Measurements from ENCODE around the gene MRNIP. TPM values are rescaled to one million over a fixed set of nuclear protein-coding genes. Genes with fewer than 3 reads are reported as not detected.

MRNIP gene
- total RNA-seq, 3 donors from 2014 or later (not counting 1 experiment from before 2014, with no cell fraction given): 19.7 to 40.2 (median 25.4) TPM

DNA sequence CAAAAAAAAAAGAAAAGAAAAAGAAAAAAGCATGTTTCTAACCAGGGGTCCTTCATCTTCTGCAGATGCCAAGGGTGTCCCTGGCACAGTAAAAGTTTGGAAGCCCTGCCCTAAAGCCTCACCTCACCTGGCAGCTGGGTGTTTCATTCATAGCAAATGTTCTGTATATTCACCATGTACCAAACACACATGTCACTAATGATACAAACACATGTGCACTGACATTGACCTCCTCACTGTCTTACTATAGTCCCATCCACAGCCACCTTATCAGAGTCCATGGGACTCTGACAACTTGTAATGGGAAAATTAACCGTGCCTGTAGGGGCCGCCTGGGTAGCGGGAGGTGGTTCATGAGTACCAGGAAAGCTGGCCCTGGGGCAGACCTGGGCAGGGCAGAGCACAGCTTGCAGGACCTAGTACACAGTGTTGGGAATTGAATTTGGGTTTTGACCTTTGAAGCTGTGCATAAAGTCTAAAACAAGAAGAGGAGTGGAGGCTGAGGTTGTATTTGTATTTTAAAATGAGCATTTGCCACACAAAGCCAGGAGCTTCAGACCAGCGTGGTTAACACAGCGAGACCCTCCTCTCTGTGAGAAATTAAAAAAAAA, 45.5 kb downstream of the MRNIP start:
- Mint-ChIP-seq H3K4me3 (no peak overlapping the region), H3K36me3 (no peaks in the 10 kb centered on the region), H3K4me1 (peaks cover 0 to 3% of the 10 kb centered on the region in 2 donors), H3K9me3 (no peaks in the 10 kb centered on the region), H3K27ac (no peak overlapping the region), H3K27me3 (ENCODE audit: low read depth in 2 of 2) (peaks cover 0 to 3% of the 10 kb centered on the region in 2 donors)
- TF ChIP-seq, protein P1, sequence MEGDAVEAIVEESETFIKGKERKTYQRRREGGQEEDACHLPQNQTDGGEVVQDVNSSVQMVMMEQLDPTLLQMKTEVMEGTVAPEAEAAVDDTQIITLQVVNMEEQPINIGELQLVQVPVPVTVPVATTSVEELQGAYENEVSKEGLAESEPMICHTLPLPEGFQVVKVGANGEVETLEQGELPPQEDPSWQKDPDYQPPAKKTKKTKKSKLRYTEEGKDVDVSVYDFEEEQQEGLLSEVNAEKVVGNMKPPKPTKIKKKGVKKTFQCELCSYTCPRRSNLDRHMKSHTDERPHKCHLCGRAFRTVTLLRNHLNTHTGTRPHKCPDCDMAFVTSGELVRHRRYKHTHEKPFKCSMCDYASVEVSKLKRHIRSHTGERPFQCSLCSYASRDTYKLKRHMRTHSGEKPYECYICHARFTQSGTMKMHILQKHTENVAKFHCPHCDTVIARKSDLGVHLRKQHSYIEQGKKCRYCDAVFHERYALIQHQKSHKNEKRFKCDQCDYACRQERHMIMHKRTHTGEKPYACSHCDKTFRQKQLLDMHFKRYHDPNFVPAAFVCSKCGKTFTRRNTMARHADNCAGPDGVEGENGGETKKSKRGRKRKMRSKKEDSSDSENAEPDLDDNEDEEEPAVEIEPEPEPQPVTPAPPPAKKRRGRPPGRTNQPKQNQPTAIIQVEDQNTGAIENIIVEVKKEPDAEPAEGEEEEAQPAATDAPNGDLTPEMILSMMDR (IDR thresholded peaks at IDR 0.05): no peak
- WGBS (ENCODE audit: insufficient coverage): 100% methylated on average over 5 of the region's 5 CpGs
- H3K27ac ChIP-seq (ENCODE audit: low read length): no peak overlapping the region
- H3K36me3 ChIP-seq (ENCODE audit: control insufficient read depth, insufficient read depth, low read length): no peaks in the 10 kb centered on the region
- no peak overlapping the region for H3K4me3 ChIP-seq (ENCODE audit: low read length)
- H3K4me1 ChIP-seq (ENCODE audit: control insufficient read depth, insufficient read depth, low read length): peaks cover 18% of the 10 kb centered on the region
- no peaks in the 10 kb centered on the region for H3K27me3 ChIP-seq (ENCODE audit: control insufficient read depth, insufficient read depth, low read length)
- intact Hi-C loops (cut with micrococcal nuclease): no loop called here
- no peak for ATAC-seq
- no peaks in the 10 kb centered on the region for H3K9me3 ChIP-seq (ENCODE audit: control insufficient read depth, insufficient read depth, low read length)
- DNase-seq: no peak

GRCh38 chr5:179812135-179812825, 46.3 kb downstream of the MRNIP start:
- peaks cover 16% of the 10 kb centered on the region for H3K4me1 ChIP-seq (ENCODE audit: control insufficient read depth, insufficient read depth, low read length)
- no peaks in the 10 kb centered on the region for H3K9me3 Mint-ChIP-seq
- H3K9me3 ChIP-seq (ENCODE audit: control insufficient read depth, insufficient read depth, low read length): no peaks in the 10 kb centered on the region
- no peak overlapping the region for H3K4me3 Mint-ChIP-seq
- H3K27me3 ChIP-seq (ENCODE audit: control insufficient read depth, insufficient read depth, low read length): no peaks in the 10 kb centered on the region
- WGBS (ENCODE audit: insufficient coverage): 97% methylated on average over 27 of the region's 27 CpGs
- no peak overlapping the region for H3K27ac Mint-ChIP-seq
- TF ChIP-seq, protein P1 (IDR thresholded peaks at IDR 0.05): no peak
- no peak overlapping the region for H3K4me3 ChIP-seq (ENCODE audit: low read length)
- DNase-seq: no peak
- no peak for ATAC-seq
- no peaks in the 10 kb centered on the region for H3K36me3 Mint-ChIP-seq
- peaks cover 0 to 3% of the 10 kb centered on the region in 2 donors for H3K27me3 Mint-ChIP-seq (ENCODE audit: low read depth in 2 of 2)
- no peak overlapping the region for H3K27ac ChIP-seq (ENCODE audit: low read length)
- intact Hi-C loops (cut with micrococcal nuclease): no loop called here
- no peaks in the 10 kb centered on the region for H3K4me1 Mint-ChIP-seq
- no peaks in the 10 kb centered on the region for H3K36me3 ChIP-seq (ENCODE audit: control insufficient read depth, insufficient read depth, low read length)

DNA sequence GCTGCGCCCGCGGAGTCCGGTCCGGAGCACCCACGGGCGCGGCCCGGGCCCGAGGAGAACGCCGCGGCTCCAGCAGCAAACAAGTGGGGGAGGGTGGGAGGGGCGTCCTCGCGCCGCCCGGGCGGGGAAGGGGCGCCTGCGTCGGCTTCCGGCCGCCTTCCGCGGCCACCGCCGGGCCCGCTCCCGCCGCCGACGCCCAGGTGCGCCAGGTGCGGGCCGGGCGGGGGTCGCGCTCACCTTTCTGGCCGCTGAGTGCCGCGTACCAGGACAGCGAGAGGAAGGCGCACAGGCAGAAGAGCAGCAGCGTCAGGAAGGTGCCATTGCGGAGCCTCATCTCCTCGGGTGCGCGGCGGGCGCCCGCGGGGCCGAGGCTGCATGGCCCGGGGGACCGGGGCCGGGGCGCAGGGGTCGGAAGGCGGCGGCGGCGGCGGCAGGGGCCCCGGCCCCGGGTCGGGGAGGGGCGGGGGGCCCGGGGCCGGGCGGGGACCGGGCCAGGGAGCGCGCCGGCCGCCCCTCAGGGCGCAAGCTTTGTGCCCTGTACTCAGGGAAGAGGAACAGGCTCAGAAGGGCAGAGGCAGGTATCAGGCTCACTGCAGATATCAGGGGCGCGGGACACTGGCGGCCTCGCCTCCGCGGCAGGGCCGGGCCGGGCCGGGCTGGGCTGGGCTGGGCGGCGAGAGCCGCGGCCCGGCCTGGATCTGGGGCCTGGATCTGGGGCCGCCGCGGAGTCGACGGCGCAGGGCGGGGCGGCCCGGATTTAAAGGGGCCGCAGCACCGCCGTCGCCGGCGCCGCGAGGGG, 52.2 kb downstream of the MRNIP start, which contains the start of gene MGAT4B:
TSS of gene MGAT4B (minus strand) at position 617 of the 799 bp plus-strand sequence. CDS start at position 334, 283 bp downstream.
- ATAC-seq (peak; percentile 77 to 91 (median 81)), DNase-seq (peak; percentile 70 to 78)
- TF ChIP-seq, protein P1 (IDR thresholded peaks at IDR 0.05): no peak
- no peaks in the 10 kb centered on the region for H3K9me3 Mint-ChIP-seq
- no peaks in the 10 kb centered on the region for H3K27me3 Mint-ChIP-seq (ENCODE audit: low read depth in 2 of 2)
- WGBS (ENCODE audit: insufficient coverage): under 1% methylated on average over 103 of the region's 108 CpGs
- H3K4me1 Mint-ChIP-seq: peaks cover 13 to 29% of the 10 kb centered on the region in 2 donors
- peak within 1 kb of the TSS in 1 of 2 donors; percentile 82 for H3K27ac Mint-ChIP-seq
- peak within 1 kb of the TSS; percentile 76 for H3K27ac ChIP-seq (ENCODE audit: low read length)
- H3K27me3 ChIP-seq (ENCODE audit: control insufficient read depth, insufficient read depth, low read length): no peaks in the 10 kb centered on the region
- peak within 1 kb of the TSS; percentile 58 for H3K4me3 ChIP-seq (ENCODE audit: low read length)
- no peaks in the 10 kb centered on the region for H3K36me3 Mint-ChIP-seq
- peaks cover 40% of the 10 kb centered on the region for H3K4me1 ChIP-seq (ENCODE audit: control insufficient read depth, insufficient read depth, low read length)
- no peaks in the 10 kb centered on the region for H3K9me3 ChIP-seq (ENCODE audit: control insufficient read depth, insufficient read depth, low read length)
- no peaks in the 10 kb centered on the region for H3K36me3 ChIP-seq (ENCODE audit: control insufficient read depth, insufficient read depth, low read length)
- peak within 1 kb of the TSS; percentile 83 for H3K4me3 Mint-ChIP-seq
- intact Hi-C loops (cut with micrococcal nuclease): loop anchor here (2.0 kb wide), 1 partner anchor 14 kb away; the partner anchor contains the start of gene SQSTM1
